Activated CD4-positive, CD25-positive, alpha-beta regulatory T cell treated with anti-CD3 and anti-CD28 coated beads, Interleukin-2, amount 50 U/mL, for 72 hours (primary cell): ENCODE measurements around the gene PDCD6IP.
"Not testable (repeated sequence)": the region's sequence is repeated elsewhere in the genome, so short reads cannot be mapped to it uniquely, and the experiment has no call there.

Source experiments
- DNase-seq: peaks from one replicate; pipeline ENCODE4 v3.0.0; 2021

PDCD6IP gene

DNA sequence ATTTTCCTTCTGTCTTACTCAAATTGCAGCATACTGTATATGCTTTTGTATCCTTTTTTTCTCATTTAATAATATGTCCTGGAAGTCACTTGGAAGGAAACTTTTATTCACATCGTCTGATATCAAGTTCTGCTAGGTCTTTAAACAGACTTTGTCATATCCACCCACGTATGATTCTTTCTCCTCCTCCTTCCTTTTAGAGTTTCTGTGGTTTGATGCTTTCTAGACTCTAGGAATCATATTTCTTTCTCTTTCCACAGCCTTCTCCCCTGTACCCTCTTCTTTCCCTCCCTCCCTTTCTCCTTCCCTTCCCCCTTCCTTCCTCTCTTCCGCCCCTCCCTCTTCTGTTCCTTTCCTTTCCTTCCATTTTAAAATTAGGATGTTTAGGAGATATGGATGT, 52.2 kb downstream of the PDCD6IP start:
- not testable (repeated sequence) for DNase-seq

DNA sequence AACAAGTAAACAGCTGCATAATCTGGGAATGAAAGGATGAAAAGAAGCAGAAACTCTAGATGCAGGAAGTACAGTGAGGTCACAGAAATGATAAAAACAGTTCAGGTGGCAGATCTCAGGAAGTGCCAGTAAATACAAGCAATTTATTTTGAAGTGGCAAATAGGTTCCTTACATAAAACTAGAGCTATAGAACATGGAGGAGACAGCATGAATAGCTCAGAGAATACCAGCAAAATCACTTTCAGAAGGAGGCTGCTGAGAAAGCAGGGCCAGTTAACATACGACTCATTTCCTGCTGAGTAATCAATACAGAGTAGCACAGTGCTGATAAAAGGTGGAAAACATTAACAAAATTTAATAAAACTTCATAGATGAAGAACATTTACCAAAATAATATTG, 57.0 kb downstream of the PDCD6IP start:
- DNase-seq, result not testable (repeated sequence)

DNA sequence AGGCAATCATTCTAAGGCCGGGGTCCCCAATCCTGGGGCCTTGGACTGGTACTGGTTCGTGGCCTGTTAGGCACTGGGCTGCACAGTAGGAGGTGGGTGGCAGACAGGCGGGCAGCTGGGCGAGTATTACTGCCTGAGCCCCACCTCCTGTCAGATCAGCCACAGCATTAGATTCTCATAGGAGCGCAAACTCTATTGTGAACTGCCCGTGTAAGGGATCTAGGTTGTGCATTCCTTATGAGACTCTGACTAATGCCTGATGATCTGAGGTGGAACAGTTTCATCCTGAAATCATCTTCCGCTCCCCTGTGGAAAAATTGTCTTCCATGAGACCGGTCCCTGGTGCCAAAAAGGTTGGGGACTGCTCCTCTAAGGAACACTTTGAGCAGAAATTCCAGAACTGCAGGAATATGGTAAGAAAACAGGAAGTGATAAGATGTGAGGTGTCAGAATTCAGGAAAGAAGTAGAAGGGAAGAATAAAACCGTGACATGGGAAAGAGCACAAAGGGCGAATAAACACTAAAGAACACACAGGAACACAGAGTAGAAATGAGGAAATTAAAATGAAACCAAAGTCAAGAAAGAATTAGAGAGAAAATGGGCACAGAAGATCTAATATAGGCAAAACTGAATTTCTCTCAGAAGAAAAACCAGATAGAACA, 57.6 kb downstream of the PDCD6IP start:
- no peak for DNase-seq

DNA sequence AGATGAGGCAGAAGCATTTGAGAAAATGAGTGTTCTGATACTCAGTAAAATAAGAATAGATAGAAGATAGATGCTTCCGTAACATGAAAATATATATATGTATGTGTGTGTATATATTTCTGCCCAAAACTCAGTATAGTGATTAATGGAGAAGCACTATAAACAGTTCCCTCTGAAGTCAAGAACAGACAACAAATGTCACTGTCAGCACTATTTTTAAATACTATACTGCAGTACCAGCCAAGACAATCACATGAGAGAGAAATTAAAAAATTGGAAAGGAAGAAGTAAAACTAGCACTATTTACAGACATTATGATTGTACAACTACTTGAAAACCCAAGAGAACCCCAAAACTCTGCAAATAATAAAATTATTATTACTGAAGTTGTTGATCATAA, 59.3 kb downstream of the PDCD6IP start:
- not testable (repeated sequence) for DNase-seq

DNA sequence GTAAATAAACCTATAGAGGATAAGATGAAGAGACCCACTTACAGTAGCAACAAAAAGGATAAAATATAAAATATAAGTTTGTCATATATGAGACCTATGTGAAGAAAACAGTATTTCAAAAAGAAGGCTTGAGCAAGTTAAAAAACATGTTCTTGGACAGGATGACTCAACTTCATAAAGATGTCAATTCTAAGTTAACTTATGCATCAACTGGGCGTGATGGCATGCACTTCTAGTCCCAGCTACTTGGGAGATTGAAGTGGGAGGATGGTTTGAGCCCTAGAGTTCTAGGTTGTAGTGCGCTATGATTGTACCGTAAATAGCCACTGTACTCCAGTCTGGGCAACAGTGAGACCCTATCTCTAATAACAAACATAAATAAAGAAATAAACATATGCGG, 59.7 kb downstream of the PDCD6IP start:
- no peak for DNase-seq

DNA sequence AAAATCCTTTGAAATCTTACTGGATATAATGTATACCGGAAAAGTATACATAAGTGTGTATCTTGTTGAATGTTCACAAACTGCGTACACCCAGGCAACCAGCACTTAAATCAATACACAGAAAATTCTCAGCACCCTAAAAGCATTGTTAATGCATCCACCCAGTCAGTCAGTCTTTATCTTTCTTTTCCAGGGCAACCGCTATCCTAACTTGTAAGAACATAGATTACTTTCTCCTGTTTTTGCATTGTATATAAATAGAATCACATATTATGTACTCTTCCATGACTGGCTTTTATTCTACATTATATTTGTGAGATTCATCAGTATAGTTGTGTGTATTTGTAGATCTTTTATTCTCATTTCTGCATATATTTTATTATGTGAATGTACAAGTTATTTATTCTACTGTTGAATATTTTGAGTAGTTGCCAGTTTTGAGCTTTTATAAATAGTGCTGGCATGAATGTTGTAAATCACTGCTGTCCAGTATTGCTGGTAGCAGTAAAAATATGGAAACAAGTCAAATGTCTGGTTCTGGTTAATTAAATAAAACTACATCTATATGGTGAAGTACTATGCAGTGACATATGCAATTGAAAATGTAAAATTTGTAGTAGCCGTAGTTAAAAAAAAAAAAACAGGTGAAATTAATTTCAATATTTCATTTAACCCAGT, 62.1 kb downstream of the PDCD6IP start:
- DNase-seq, result no peak

DNA sequence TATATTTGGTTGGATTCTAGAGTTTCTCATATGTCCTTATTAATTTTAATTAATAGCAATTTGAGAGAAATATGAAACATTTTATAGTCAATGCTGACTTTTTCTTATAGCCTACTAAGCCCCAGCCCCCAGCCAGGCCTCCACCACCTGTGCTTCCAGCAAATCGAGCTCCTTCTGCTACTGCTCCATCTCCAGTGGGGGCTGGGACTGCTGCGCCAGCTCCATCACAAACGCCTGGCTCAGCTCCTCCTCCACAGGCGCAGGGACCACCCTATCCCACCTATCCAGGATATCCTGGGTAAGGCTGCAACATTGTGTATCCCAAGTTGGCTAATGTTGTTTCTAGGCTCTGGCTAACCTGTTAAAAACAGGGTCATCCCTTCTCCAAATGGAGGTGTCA, 66.7 kb downstream of the PDCD6IP start:
- no peak for DNase-seq

DNA sequence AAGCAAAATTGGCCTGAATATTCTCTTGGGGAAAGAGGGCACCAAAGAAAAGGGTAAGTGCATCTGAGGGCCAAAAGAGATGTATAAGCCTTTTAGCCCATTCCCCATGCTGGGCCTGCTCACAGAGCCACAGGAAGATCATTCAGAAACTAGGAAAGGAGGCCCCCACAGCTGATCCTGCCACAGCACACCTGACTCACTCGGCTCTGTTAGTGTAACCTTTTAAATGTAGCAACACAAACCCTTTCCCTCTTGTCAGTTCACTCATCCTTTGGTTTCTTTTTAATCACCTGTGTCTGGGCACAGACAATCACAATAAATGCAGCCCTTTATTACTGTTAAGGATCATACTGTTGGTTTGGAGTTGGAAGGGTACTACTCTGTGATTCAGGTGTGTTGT, 69.9 kb downstream of the PDCD6IP start:
- no peak for DNase-seq

DNA sequence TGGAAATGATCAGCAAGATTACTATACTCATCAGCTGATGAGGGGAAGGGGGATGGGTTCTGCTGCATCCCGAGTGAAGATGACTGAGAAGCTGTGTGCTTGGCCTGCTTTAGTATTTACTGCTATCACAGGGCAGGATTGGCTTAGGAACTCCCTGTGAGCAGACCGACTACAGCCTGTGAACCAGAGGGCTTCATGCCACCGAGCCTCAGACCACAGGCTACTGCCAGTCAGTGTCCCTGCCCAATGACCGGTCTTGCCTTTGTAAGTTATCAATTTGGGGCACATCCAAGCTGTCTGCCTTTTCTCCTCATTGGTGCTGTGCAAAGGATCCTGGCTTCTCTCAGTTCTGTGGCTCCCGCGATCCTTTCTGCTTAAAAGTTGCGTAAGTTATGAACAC, 71.5 kb downstream of the PDCD6IP start:
- DNase-seq, result no peak

DNA sequence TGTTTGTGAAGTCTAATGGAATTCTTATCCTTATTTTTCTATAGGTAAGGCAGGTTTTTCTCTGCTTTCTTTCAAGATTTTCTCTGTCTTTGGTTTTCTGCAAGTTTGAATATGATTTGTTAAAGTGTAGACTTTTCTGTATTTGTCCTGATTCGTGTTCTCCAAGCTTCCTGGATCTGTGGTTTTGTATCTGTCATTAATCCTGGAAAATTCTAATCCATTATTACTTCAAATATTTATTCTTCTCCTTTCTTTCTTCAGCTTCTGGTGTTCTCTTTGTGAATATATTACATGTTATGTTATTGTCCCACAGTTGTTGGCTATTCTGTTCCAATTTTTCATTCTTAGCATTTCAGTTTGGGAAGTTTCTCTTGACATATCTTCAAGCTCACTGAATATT, 76.4 kb downstream of the PDCD6IP start:
- no peak for DNase-seq

DNA sequence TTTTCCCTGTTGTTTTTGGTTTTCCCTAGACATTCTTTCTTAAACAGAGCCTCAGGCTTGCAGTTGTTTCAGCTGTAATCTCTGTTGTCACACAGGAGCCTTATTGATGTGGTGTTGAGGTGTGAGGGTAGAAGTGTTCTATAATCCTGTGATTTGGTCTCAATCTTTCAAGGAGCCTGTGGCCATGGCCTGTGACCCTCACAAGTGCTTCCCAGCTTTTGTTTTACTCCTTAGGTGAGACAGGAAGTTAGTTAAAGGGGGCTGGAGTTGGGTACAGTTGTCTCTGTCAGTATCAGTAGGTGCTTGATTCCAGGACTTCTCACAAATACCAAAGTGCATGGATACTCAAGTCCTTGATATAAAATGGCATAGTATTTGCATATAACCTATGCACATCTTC, 77.2 kb downstream of the PDCD6IP start:
- DNase-seq, result no peak

DNA sequence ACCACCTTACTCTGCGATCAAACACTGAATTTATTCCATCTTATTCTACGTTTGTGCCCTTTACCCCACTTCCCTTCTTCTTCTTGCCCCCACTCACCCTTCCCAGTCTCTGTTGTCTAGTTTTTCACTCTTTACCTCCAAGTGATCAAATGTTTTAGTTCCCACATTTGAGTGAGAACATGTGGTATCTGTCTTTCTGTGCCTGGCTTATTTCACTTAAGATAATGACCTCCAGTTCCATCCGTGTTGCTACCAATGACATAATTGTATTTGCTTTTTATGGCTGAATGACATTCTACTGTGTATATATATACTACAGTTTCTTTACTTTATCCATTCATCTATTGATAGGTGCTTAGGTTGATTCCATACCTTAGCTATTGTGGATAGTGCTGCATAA, 78.8 kb downstream of the PDCD6IP start:
- no peak for DNase-seq

DNA sequence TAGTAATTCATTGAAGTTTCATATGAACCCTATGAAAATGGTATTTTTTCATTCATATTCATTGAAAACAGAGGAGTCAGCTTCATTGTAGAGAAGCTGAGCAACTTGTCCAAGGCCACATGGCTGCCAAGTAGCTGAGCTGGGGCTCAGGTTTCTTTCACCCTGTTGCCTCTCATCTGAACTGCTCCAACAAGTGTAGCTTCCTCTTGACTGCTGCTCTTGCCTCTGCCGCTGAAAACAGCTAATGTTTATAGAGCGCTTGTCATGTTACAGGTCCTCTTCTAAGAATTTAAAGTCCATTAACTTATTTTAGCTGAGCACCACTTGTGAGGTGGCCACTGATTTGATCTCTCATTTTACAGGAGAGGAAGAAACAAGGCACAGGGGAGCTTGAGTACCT, 81.1 kb downstream of the PDCD6IP start:
- DNase-seq, result no peak

DNA sequence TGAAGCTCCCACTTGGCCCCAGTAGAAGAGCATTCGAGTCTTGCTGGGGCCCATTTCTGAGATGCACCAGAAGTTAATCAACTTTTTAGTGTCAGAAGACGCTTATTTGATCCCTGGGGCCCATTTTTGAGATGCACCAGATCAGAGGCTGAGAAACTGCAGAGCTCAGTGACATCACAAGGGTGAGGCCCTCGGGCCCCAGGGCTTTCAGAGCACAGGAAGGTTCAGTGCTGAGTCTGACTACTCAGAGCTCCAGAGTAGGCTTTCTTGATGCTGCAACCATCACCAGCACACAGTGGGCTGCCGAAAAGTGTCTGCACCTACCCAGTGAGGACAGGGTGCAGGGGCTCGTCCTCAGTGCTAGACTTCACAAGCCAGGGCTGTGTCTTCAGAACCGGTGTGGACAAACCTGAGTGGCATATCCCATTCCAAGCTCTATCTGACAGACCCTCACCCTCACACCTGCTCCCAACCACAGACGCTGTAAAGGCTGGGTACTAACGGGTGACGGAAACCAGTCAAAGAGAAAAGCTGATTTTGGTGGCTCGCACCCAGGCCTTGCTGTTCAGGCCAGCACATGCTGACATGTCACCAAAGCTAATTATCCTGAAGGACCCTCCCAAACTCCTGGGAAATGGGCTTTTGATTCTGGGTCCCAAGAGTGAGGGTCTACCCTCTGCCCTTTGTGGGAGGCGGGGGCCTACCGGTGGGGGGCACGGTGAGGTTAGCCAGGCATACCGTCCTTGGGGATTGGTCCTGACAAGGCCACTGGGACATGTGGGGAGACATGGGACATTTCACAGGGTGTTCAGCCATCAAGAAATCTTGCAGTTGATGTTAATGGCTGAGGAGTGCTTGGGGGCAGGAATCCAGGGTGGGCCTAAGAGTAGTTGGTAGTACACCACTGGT, 83.0 kb downstream of the PDCD6IP start:
- no peak for DNase-seq

DNA sequence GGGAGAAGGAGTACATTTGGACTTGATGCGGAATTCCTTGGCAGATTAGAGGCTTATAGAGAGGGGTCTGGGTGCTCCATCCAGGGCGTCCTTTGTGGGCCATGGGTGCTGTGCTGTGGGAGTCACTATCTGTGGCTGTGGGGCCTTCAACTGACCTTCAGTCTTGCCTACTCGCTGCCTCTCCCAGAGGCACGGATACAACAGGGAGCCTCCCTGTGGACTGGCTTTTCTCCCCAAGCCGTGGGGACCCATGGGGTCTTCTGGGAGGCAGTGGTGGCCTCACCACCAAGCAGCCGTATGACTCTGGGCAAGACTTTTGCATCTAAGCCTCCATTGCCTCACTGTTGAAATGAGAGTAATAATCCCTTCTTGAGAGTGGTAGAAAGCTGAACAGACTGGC, 83.9 kb downstream of the PDCD6IP start:
- no peak for DNase-seq

DNA sequence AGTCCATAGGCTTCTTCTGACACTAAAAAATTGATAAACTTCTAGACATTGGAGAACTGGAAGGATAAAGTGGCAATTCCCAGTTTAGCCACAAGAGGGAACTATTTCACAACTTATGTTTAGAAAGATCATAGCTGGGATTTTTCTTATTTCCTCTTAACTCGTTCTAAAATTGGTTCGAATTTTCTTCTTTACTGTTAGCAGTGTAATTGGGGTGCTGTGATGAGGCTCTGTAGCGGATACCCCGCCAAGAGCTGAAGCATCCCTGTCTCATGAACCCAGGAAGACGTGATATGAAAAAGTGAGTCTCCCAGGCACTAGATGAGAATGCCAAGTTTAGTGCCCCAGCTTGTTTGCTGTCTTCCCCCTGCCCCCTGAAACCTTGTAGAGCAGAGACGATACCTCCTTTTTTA, 85.1 kb downstream of the PDCD6IP start:
- no peak for DNase-seq

DNA sequence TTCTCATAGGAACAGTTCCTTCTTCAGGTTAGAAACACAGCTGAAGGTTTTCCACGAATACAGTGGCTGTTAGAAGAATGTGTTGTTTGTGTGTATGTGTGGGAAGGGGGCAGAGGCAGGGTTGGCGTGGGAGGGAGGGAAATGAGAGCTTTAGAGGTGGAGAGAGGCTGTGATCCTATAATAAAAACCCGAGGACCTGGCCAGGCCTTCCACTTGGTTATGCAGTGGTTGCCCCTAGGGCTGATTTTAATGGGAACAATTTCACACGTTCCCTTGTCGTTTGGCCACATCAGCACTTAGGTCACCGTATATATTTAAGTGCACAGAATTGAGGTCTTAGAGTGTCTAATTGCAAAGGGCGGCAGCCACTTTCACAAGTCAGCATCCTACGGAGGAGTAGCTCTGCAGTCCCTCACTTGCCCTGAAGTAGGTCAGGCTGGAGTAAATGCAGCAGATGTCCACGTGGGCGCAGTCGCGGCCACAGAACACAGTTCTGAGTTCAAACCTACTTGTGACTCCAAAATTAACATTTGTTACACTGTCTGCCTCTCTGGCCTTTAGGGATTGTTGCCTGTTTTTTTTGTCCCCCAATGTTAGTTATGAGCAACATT, 85.6 kb downstream of the PDCD6IP start:
- DNase-seq, result no peak

DNA sequence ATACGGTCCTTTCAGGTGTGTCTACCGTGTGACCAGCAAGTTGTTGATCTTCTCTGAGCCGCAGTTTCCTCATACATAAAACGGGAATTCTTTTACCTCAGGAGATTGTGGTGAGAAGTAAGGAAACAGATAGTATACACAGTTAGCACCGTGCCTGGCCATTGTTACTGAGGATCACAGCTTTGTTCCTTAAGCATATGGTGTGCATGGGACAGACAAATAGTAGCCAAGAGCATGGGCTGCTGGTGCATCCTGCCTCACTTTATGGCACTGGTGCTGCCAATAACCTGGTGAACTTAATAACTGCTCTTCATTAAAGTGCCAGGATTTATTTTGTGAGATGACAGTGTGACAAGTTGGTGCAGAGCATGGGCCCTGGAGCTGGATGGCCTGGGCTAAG, 86.3 kb downstream of the PDCD6IP start:
- no peak for DNase-seq

DNA sequence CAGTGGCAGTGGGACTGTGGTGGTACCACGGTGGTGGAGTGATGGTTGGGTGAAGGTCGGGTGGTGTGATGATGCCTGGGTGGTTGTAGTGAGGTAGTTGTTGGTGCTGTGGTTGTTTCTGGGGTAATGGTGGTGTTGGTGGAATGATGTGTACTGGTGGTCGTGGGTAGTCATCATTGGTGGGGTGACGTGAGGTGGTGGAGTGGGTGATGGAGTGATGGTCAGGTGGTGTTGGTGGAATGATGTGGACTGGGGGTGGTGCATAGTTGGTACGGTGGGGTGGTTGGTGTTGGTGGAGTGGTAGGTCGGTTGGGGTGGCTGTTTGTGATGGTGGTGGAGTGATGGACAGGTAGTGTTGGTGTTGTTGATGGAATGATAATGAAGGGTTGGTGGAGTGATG, 87.1 kb downstream of the PDCD6IP start:
- no peak for DNase-seq

DNA sequence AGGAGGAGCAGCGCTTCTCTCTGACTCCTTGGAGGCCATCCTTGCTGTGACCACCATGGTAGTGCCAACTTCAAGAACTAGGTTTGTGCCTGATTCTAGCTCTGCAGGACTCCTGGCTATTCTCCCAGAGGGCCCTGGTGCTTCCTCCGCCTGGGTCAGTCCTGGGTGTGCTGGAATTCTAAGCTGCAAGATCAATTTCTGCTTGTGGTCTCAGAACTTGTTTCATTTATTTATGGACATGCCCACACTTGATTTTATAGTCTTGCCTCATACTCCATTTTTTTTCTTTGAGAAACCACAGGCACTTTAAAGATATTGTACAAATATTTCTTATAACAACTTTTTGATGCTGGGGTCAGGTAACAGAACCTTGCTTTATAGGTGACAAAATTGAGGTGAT, 87.6 kb downstream of the PDCD6IP start:
- DNase-seq, result no peak

DNA sequence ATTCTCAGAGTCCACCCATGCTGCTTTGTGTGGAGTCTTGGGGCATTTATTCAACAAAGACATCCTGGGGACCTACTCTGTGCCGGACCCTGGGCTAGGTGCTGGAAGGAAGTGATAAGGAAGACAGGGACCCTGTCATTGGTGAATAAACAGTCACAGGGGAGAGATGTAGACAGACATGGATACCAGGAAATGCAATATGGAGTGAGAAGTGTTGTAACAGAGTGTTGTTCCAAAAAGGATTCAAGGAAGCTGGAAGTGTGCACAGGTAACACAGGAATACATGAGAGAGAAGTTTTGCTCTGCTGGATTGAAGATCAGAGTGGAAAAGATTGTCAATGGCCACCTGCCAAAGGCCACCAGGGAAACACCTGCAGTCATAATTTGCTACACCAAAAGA, 89.0 kb downstream of the PDCD6IP start:
- DNase-seq, result no peak

DNA sequence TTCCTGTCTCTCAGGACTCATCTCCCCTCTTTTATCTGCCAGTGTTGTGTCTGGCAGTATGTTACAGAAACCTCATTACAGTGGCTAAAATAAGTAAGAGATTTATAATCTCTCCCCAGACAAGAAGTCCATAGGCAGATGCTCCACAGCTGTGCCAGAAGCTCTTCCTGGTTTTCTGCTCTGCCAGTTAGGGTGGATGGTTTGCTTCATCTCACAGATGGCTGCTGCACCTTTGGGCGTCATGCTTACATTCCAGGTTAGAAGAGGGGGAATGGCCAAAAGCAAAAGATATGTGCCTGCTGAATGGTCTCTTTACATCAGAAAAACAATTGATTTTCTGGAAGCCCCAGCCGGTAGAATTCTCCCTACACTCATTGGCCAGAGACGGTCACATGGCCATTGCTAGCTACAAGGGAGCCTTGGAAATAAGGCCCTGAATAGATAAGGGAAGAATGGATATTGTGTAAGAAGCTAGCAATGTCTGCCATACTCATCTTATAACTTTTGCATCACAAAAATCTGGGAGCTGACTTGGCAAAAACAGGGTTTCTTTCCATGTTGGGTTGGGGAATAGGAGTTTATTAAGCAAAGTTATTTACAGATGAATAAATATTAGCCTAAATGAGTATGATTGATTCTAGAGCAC, 91.1 kb downstream of the PDCD6IP start:
- DNase-seq, result no peak

DNA sequence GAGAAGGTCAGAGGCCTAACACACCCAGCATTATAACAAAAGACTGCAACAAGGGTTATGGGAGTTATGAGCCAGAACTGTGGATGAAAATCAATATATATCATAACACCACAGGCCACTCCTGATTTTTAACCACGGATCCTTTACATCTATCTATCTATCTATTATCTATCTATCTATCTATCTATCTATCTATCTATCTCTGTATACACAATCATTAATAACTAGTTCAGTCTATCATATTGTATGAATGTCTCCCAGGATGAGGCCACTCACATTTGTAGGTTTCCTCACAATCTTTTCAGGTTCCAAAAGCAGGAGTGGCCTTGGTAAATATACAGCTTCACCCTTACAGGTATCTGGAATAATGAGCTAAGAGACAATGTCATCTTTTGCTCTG, 94.2 kb downstream of the PDCD6IP start:
- no peak for DNase-seq
